SK-N-SH (cell line): ENCODE results near the gene CDC6. TPM values are rescaled to one million over a fixed set of nuclear protein-coding genes. Genes with fewer than 3 reads are reported as not detected.
A peak's percentile ranks its signal among the peaks of the same experiment; 100 is the strongest.

Source experiments
- CTCF ChIA-PET: fragments of 300-600, 350-600 bp; formaldehyde crosslinking; extraction: SDS; loops from one replicate; lab custom pipeline; 2021; lab: Yijun Ruan, JAX
- POLR2A ChIA-PET: fragments of 350-600 bp; sonication (Branson Sonifier 250); formaldehyde crosslinking; extraction: SDS; loops from one replicate; lab custom pipeline; 2020; ENCODE audit warnings: antibody characterized with exemption, inconsistent platforms; lab: Yijun Ruan, JAX
- DNase-seq: peaks from one replicate; pipeline ENCODE4 v3.0.0; 2012
- H2AFZ ChIP-seq: fragments of 200-600 bp; sonication (generic); 2 replicates; pipeline ENCODE4 v1.8.1; 2016; ENCODE audit warnings: antibody characterized with exemption, mild to moderate bottlenecking, low read depth
- H3F3A ChIP-seq: fragments of 200-600 bp; sonication (generic); replicated peaks from 2 replicates; pipeline ENCODE3; 2016; ENCODE audit warnings: antibody characterized with exemption, mild to moderate bottlenecking; ENCODE audit not compliant: insufficient read depth
- H3K27ac ChIP-seq, 2 experiments: fragments of 200-500 bp in 1 of 2; fragments of 200-600 bp in 1 of 2; sonication (Bioruptor generic) in 1 of 2; sonication (generic), shearing (Covaris generic) in 1 of 2; 2 replicates each; pipeline versions ENCODE4 v1.5.1 to v1.6.1; 2014 to 2016; ENCODE audit warnings: low read depth in 2 of 2, inconsistent platforms in 1 of 2, low read length in 1 of 2, mild to moderate bottlenecking in 1 of 2, mixed read lengths in 1 of 2
- H3K27me3 ChIP-seq: fragments of 200-600 bp; sonication (generic), shearing (Covaris generic); 2 replicates; pipeline ENCODE4 v1.6.1; 2016; ENCODE audit warnings: mixed run types; ENCODE audit not compliant: insufficient read depth
- H3K36me3 ChIP-seq, 2 experiments: fragments of 200-500 bp in 1 of 2; fragments of 200-600 bp in 1 of 2; sonication (Bioruptor generic) in 1 of 2; sonication (generic) in 1 of 2; replicated peaks in 1 of 2; 2 replicates each; pipeline versions ENCODE3 to v1.5.1; 2014 to 2016; ENCODE audit warnings: low read length in 1 of 2, mild to moderate bottlenecking in 1 of 2; ENCODE audit not compliant: insufficient read depth in 2 of 2, control insufficient read depth in 1 of 2
- H3K4me1 ChIP-seq, 2 experiments: fragments of 200-500 bp in 1 of 2; fragments of 200-600 bp in 1 of 2; sonication (Bioruptor generic) in 1 of 2; sonication (generic), shearing (Covaris generic) in 1 of 2; 2 replicates each; pipeline versions ENCODE4 v1.5.1 to v1.6.1; 2014 to 2016; ENCODE audit warnings: low read depth in 1 of 2, low read length in 1 of 2, mixed run types in 1 of 2; ENCODE audit not compliant: insufficient read depth in 2 of 2, control insufficient read depth in 1 of 2
- H3K4me2 ChIP-seq: fragments of 200-600 bp; sonication (generic), shearing (Covaris generic); 2 replicates; pipeline ENCODE4 v1.6.1; 2017; ENCODE audit warnings: mixed run types
- H3K4me3 ChIP-seq, 2 experiments: fragments of 200-500 bp in 1 of 2; fragments of 200-600 bp in 1 of 2; sonication (Bioruptor generic) in 1 of 2; sonication (generic), shearing (Covaris generic) in 1 of 2; 2 replicates each; pipeline versions ENCODE4 v1.5.1 to v1.8.1; 2014 to 2016; ENCODE audit warnings: low read depth in 2 of 2, inconsistent platforms in 1 of 2, low read length in 1 of 2, mild to moderate bottlenecking in 1 of 2, mixed read lengths in 1 of 2, moderate library complexity in 1 of 2
- H3K79me2 ChIP-seq: fragments of 200-600 bp; sonication (generic); 2 replicates; pipeline ENCODE4 v1.8.1; 2017; ENCODE audit warnings: mild to moderate bottlenecking; ENCODE audit not compliant: insufficient read depth
- H3K9ac ChIP-seq: fragments of 200-600 bp; sonication (generic); 2 replicates; pipeline ENCODE4 v1.6.1; 2017; ENCODE audit warnings: mixed run types
- H3K9me2 ChIP-seq: fragments of 200-600 bp; sonication (generic); 2 replicates; pipeline ENCODE4 v1.6.1; 2017; ENCODE audit warnings: mixed run types
- H3K9me3 ChIP-seq: fragments of 200-600 bp; sonication (generic); 2 replicates; pipeline ENCODE4 v1.6.1; 2017; ENCODE audit warnings: mixed run types, mild to moderate bottlenecking, moderate library complexity
- H4K20me1 ChIP-seq: fragments of 200-600 bp; sonication (generic); 2 replicates; pipeline ENCODE4 v1.6.1; 2017; ENCODE audit warnings: mild to moderate bottlenecking, mixed run types; ENCODE audit not compliant: insufficient read depth
- EP300 ChIP-seq, 2 experiments: IDR thresholded peaks; 2 replicates each; pipeline versions ENCODE4 v1.4.0 to v1.6.1; 2012; ENCODE audit warnings: borderline replicate concordance in 1 of 2, low read depth in 1 of 2, low read length in 1 of 2
- FOXJ3 ChIP-seq: sonication (generic); formaldehyde crosslinking; IDR thresholded peaks from 2 replicates; pipeline ENCODE4 v1.5.1; 2020; ENCODE audit warnings: mild to moderate bottlenecking, missing genetic modification reagents
- GATA2 ChIP-seq: sonication (generic); formaldehyde crosslinking; IDR thresholded peaks from 2 replicates; pipeline ENCODE4 v1.5.0; 2020; ENCODE audit warnings: mild to moderate bottlenecking, missing genetic modification reagents
- MEF2A ChIP-seq: IDR thresholded peaks from 2 replicates; pipeline ENCODE4 v1.4.0; 2012; ENCODE audit warnings: low read depth, borderline replicate concordance
- MXI1 ChIP-seq: IDR thresholded peaks from 2 replicates; pipeline ENCODE4 v1.6.1; 2012; ENCODE audit warnings: mild to moderate bottlenecking, low read depth, low read length, improper control_type of control experiment
- NFIC ChIP-seq: IDR thresholded peaks from 2 replicates; pipeline ENCODE4 v1.4.0; 2012; ENCODE audit warnings: borderline replicate concordance
- NRF1 ChIP-seq: IDR thresholded peaks from 2 replicates; pipeline ENCODE4 v1.6.1; 2012; ENCODE audit warnings: low read depth, mild to moderate bottlenecking, low read length
- RCOR1 ChIP-seq: fragments of 150-350 bp; IDR thresholded peaks from 2 replicates; pipeline ENCODE4 v1.6.1; 2017; ENCODE audit warnings: antibody characterized with exemption, low read length
- RXRA ChIP-seq: IDR thresholded peaks from 2 replicates; pipeline ENCODE4 v1.4.0; 2012; ENCODE audit warnings: low read depth, mild to moderate bottlenecking, borderline replicate concordance
- SIN3A ChIP-seq: IDR thresholded peaks from 2 replicates; pipeline ENCODE4 v1.6.1; 2012; ENCODE audit warnings: low read depth, mild to moderate bottlenecking, low read length, moderate library complexity, borderline replicate concordance
- TAF1 ChIP-seq: IDR thresholded peaks from 2 replicates; pipeline ENCODE4 v1.6.1; 2012; ENCODE audit warnings: low read depth, mild to moderate bottlenecking, low read length, moderate library complexity, borderline replicate concordance
- TEAD4 ChIP-seq: IDR thresholded peaks from 2 replicates; pipeline ENCODE4 v1.4.0; 2012; ENCODE audit warnings: mild to moderate bottlenecking, borderline replicate concordance; ENCODE audit not compliant: insufficient read depth
- WGBS: methylation state at CpG from one replicate; pipeline ENCODE4 v1.1.6; 2017; ENCODE audit warnings: low lambda C conversion rate; 5-methylcytosine and 5-hydroxymethylcytosine counted together
- polyA plus RNA-seq, 3 experiments: library from polyadenylated mRNA; depleted of rRNA; stranded (reverse); fragments of >200 nt; gene quantifications; 2 replicates each; pipeline ENCODE4 v1.2.3, GENCODE V29; 2012
- TF ChIP-seq, protein P1 (sequence below): IDR thresholded peaks from 2 replicates; pipeline ENCODE4; 2012
- TF ChIP-seq, protein P2 (sequence below): IDR thresholded peaks from 2 replicates; pipeline ENCODE4 v1.4.0; 2012; ENCODE audit warnings: low read depth, borderline replicate concordance
- TF ChIP-seq, protein P3 (sequence below): IDR thresholded peaks from 2 replicates; pipeline ENCODE4 v1.4.0; 2012; ENCODE audit warnings: low read depth
- TF ChIP-seq, protein P4 (sequence below): IDR thresholded peaks from 2 replicates; pipeline ENCODE4 v1.4.0; 2012; ENCODE audit warnings: low read depth, borderline replicate concordance
- TF ChIP-seq, protein P5 (sequence below): fragments of 200-600 bp; sonication (generic); IDR thresholded peaks from 2 replicates; pipeline ENCODE4 v1.6.1; 2017; ENCODE audit warnings: antibody characterized with exemption, mild to moderate bottlenecking, moderate library complexity
- TF ChIP-seq, protein P6 (sequence below): fragments of 150-350 bp; IDR thresholded peaks from 2 replicates; pipeline ENCODE4 v1.6.1; 2016; ENCODE audit warnings: mild to moderate bottlenecking, low read depth, low read length

Gene CDC6
- polyA plus RNA-seq, 1 of the 3 experiments (the other 2 are of a cell fraction), result 12.7 TPM

DNA sequence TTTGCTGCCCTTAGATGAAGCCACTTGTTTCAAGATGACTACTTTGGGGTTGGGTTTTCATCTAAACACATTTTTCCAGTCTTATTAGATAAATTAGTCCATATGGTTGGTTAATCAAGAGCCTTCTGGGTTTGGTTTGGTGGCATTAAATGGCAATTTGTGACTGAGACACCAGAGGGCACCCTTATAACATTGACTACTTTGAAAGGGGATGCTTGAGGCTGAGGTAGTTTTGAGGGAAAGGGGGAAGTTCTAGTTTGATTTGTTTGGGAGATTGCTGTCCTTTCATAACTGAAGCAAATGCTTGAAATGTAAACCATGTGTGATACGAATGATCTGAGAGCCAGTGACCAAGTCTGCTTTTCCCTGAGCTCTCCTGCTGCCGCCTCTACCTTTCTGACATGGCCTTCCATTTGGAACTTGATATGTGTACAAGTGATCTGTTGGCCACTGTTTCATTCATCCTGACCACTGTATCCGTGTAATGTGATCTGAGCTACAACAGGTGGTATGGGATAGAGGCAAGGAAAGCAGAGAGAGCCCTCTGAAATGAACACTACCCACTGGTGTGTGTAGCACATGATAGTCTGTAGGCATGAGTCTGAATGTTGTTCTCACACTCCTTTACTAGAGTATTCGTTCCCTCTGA is 15.5 kb downstream of the CDC6 start (continued):
- TF ChIP-seq SIN3A, result 0 out of 2 replicates have a peak, but pooled peaks have one; percentile 17
- TF ChIP-seq RXRA, result no peak
- TF ChIP-seq NRF1, result no peak; the same call in 1 of the 2 replicates
- TF ChIP-seq, protein P1, sequence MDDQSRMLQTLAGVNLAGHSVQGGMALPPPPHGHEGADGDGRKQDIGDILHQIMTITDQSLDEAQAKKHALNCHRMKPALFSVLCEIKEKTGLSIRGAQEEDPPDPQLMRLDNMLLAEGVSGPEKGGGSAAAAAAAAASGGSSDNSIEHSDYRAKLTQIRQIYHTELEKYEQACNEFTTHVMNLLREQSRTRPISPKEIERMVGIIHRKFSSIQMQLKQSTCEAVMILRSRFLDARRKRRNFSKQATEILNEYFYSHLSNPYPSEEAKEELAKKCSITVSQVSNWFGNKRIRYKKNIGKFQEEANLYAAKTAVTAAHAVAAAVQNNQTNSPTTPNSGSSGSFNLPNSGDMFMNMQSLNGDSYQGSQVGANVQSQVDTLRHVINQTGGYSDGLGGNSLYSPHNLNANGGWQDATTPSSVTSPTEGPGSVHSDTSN, result no peak
- 0 out of 4 replicates have a peak, but pooled peaks of 1 of the 2 experiments have one; percentile 45 for TF ChIP-seq EP300 (IDR thresholded peaks at IDR 0.05; ENCODE audit: borderline replicate concordance in 1 of 2, low read depth in 1 of 2, low read length in 1 of 2)
- TF ChIP-seq, protein P2, sequence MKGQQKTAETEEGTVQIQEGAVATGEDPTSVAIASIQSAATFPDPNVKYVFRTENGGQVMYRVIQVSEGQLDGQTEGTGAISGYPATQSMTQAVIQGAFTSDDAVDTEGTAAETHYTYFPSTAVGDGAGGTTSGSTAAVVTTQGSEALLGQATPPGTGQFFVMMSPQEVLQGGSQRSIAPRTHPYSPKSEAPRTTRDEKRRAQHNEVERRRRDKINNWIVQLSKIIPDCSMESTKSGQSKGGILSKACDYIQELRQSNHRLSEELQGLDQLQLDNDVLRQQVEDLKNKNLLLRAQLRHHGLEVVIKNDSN, result no peak
- TF ChIP-seq GATA2 (CRISPR knock-in tag), result no peak
- TF ChIP-seq TEAD4, result no peak
- no peak for TF ChIP-seq FOXJ3 (CRISPR knock-in tag)
- TF ChIP-seq NFIC, result no peak

DNA sequence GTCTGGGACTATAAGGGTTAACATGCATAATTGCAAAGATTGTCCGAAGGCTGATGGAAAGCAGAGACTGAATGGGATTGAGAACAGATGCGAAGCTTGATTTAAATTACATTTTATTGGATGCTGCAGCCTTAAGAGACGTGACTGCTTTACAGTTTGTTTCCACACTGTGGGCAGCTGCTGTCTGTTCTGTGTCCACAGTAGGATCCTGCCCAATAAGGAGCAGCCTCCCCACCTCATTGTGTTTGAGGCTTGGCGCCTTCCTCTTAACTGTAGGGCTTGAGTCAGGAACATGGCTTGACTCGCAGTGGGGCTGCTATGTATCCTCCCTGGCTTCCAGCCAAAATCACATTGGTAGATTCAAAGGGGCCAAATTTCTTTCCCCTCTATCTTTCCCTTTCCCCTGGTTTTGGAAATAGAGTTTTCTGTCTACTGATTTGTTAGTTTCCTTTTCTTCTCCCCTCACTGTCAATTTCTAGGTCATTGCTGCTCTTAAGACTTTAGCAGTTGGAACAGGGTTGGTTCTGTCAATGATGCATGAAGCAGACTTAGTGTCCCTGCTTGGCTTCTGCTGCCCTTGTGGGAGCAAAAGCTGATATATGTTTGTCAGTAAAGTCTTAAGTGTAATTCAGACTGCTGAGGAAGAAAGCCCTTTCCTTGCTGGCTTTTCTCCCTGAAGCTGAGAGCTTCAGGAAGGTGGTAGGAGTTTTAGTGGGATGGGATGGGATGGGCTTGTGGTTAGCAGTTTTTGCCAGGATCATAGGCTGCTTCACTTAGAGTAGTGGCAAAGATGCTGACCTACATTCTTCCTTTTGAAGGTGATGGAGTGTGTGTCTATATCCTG is 16.3 kb downstream of the CDC6 start:
- Histone ChIP-seq H3K9me2 (no peaks in the 10 kb centered on the region), H3K9me3 (no peaks in the 10 kb centered on the region), H3K27ac (peak overlapping the region; percentile 82 to 99), H3K27me3 (no peaks in the 10 kb centered on the region), H2AFZ (no peak overlapping the region), H3K9ac (peak overlapping the region; percentile 29; the same call in 1 of the 2 replicates), H3K36me3 (peaks cover 4 to 12% of the 10 kb centered on the region in 2 experiments), H3K4me1 (peaks cover 50 to 59% of the 10 kb centered on the region in 2 experiments), H3K79me2 (peaks cover 9% of the 10 kb centered on the region; the same call in 1 of the 2 replicates), H3K4me2 (peak overlapping the region; percentile 65), H3K4me3 (no peak overlapping the region), H4K20me1 (no peaks in the 10 kb centered on the region), H3F3A (peaks cover 47% of the 10 kb centered on the region)
- DNase-seq, result peak; percentile 56
- POLR2A ChIA-PET, result interaction anchor here (0.5 to 3.5 kb wide), 10 partner anchors 13 to 285 kb away, joined by 3 to 21 read pairs (median 4); no protein-coding TSS in a partner anchor
- WGBS, result 27% methylated on average over 5 of the region's 5 CpGs
- CTCF ChIA-PET, result interaction anchor here (0.8 to 36.0 kb wide), 27 partner anchors 10 to 288 kb away, joined by 3 to 1706 read pairs (median 6); partner anchors contain the start of genes CSF3, GJD3 and TOP2A
- TF ChIP-seq MXI1 (peak; percentile 60), RCOR1 (peak; percentile 78), FOXJ3 (CRISPR knock-in tag) (peak; percentile 95), TAF1 (no peak), TEAD4 (peak; percentile 38; the same call in 1 of the 2 replicates), EP300 (IDR thresholded peaks at IDR 0.05; ENCODE audit: borderline replicate concordance in 1 of 2, low read depth in 1 of 2, low read length in 1 of 2) (peak; percentile 79 to 99; a peak in 3 of 4 replicates), MEF2A (no peak), GATA2 (CRISPR knock-in tag) (peak; percentile 71)
- TF ChIP-seq, protein P3, sequence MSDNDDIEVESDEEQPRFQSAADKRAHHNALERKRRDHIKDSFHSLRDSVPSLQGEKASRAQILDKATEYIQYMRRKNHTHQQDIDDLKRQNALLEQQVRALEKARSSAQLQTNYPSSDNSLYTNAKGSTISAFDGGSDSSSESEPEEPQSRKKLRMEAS, result no peak; the same call in 1 of the 2 replicates
- TF ChIP-seq, protein P4, sequence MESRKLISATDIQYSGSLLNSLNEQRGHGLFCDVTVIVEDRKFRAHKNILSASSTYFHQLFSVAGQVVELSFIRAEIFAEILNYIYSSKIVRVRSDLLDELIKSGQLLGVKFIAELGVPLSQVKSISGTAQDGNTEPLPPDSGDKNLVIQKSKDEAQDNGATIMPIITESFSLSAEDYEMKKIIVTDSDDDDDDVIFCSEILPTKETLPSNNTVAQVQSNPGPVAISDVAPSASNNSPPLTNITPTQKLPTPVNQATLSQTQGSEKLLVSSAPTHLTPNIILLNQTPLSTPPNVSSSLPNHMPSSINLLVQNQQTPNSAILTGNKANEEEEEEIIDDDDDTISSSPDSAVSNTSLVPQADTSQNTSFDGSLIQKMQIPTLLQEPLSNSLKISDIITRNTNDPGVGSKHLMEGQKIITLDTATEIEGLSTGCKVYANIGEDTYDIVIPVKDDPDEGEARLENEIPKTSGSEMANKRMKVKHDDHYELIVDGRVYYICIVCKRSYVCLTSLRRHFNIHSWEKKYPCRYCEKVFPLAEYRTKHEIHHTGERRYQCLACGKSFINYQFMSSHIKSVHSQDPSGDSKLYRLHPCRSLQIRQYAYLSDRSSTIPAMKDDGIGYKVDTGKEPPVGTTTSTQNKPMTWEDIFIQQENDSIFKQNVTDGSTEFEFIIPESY, result no peak
- TF ChIP-seq, protein P1, result peak; percentile 95
- TF ChIP-seq, protein P5, sequence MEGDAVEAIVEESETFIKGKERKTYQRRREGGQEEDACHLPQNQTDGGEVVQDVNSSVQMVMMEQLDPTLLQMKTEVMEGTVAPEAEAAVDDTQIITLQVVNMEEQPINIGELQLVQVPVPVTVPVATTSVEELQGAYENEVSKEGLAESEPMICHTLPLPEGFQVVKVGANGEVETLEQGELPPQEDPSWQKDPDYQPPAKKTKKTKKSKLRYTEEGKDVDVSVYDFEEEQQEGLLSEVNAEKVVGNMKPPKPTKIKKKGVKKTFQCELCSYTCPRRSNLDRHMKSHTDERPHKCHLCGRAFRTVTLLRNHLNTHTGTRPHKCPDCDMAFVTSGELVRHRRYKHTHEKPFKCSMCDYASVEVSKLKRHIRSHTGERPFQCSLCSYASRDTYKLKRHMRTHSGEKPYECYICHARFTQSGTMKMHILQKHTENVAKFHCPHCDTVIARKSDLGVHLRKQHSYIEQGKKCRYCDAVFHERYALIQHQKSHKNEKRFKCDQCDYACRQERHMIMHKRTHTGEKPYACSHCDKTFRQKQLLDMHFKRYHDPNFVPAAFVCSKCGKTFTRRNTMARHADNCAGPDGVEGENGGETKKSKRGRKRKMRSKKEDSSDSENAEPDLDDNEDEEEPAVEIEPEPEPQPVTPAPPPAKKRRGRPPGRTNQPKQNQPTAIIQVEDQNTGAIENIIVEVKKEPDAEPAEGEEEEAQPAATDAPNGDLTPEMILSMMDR, result no peak
- TF ChIP-seq, protein P6, sequence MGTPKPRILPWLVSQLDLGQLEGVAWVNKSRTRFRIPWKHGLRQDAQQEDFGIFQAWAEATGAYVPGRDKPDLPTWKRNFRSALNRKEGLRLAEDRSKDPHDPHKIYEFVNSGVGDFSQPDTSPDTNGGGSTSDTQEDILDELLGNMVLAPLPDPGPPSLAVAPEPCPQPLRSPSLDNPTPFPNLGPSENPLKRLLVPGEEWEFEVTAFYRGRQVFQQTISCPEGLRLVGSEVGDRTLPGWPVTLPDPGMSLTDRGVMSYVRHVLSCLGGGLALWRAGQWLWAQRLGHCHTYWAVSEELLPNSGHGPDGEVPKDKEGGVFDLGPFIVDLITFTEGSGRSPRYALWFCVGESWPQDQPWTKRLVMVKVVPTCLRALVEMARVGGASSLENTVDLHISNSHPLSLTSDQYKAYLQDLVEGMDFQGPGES, result no peak
